ENCODE data around the gene VASP.

DNA sequence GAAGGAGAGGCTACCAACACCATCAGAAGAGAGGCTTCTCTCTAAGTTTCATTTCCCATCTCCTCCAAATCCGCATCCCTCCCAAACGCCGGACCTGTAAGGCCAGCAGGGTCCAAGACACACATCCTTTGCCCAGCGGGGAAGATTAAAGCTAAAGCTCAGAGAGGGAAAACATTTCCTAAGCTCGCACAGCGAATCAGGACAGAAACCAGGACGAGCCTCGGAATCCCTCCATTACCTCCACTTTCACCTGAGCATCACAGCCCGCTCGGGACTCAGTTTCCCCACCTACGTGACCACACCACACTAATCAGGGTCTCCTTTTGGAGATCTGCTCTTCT, 40.2 kb upstream of the VASP start:
- TF ChIP-seq, protein P1, sequence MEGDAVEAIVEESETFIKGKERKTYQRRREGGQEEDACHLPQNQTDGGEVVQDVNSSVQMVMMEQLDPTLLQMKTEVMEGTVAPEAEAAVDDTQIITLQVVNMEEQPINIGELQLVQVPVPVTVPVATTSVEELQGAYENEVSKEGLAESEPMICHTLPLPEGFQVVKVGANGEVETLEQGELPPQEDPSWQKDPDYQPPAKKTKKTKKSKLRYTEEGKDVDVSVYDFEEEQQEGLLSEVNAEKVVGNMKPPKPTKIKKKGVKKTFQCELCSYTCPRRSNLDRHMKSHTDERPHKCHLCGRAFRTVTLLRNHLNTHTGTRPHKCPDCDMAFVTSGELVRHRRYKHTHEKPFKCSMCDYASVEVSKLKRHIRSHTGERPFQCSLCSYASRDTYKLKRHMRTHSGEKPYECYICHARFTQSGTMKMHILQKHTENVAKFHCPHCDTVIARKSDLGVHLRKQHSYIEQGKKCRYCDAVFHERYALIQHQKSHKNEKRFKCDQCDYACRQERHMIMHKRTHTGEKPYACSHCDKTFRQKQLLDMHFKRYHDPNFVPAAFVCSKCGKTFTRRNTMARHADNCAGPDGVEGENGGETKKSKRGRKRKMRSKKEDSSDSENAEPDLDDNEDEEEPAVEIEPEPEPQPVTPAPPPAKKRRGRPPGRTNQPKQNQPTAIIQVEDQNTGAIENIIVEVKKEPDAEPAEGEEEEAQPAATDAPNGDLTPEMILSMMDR (IDR thresholded peaks at IDR 0.05 in 2 of 3, conservative IDR thresholded peaks at IDR 0.05 in 1 of 3; ENCODE audit: borderline replicate concordance in 1 of 3, insufficient read depth in 1 of 3, low read depth in 2 of 3, low read length in 2 of 3) = no peak; a peak in 1 of 6 replicates
- no peak for TF ChIP-seq JUND (IDR thresholded peaks at IDR 0.05)
- TF ChIP-seq POLR2A (IDR thresholded peaks at IDR 0.05; ENCODE audit: borderline replicate concordance, extremely low read depth, insufficient read depth, insufficient read length) = no peak
- TF ChIP-seq ZNF274 (IDR thresholded peaks at IDR 0.05; ENCODE audit: low read depth, low read length) = no peak
- no peak for TF ChIP-seq EZH2phosphoT487 (IDR thresholded peaks at IDR 0.05; ENCODE audit: borderline replicate concordance)
- TF ChIP-seq EZH2 (IDR thresholded peaks at IDR 0.05) = no peak
- TF ChIP-seq SIN3A (IDR thresholded peaks at IDR 0.05; ENCODE audit: low read depth) = no peak
- TF ChIP-seq YY1 (IDR thresholded peaks at IDR 0.05; ENCODE audit: extremely low read depth, insufficient replicate concordance, low read depth, low read length) = no peak
- TF ChIP-seq, protein P2, sequence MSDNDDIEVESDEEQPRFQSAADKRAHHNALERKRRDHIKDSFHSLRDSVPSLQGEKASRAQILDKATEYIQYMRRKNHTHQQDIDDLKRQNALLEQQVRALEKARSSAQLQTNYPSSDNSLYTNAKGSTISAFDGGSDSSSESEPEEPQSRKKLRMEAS (IDR thresholded peaks at IDR 0.05) = no peak
